KOPT-K1 (cell line): ENCODE data around the gene RASA3.
"Not testable (repeated sequence)": the region's sequence is repeated elsewhere in the genome, so short reads cannot be mapped to it uniquely, and the experiment has no call there.

Experiments used
- H3K27ac ChIP-seq: fragments of 200-600 bp; sonication (generic); 2 replicates; pipeline ENCODE4 v1.5.1; 2016; ENCODE audit warnings: antibody characterized with exemption, mild to moderate bottlenecking, low read depth, low read length; ENCODE audit not compliant: poor library complexity, severe bottlenecking
- H3K36me3 ChIP-seq: fragments of 200-600 bp; sonication (generic); 2 replicates; pipeline ENCODE4 v1.5.1; 2017; ENCODE audit warnings: antibody characterized with exemption, mild to moderate bottlenecking, low read length, moderate library complexity; ENCODE audit not compliant: insufficient read depth
- H3K9me3 ChIP-seq: fragments of 200-600 bp; sonication (generic); 2 replicates; pipeline ENCODE4 v1.5.1; 2017; ENCODE audit warnings: antibody characterized with exemption, low read length, mild to moderate bottlenecking; ENCODE audit not compliant: insufficient read depth, poor library complexity, severe bottlenecking

The RASA3 gene

GRCh38 chr13:114149774-114150740, 17.6 kb upstream of the RASA3 start:
- Histone ChIP-seq H3K27ac (no peak overlapping the region), H3K9me3 (no peaks in the 10 kb centered on the region), H3K36me3 (no peaks in the 10 kb centered on the region)

- H3K36me3 ChIP-seq, H3K9me3 ChIP-seq: not testable (repeated sequence)
- peak overlapping the region; percentile 58 for H3K27ac ChIP-seq
Measured at GRCh38 chr13:114148886-114149285, 16.5 kb upstream of the RASA3 start.

- peak overlapping the region; percentile 58 for H3K27ac ChIP-seq
- H3K36me3 ChIP-seq = no peaks in the 10 kb centered on the region
- no peaks in the 10 kb centered on the region for H3K9me3 ChIP-seq
Measured at GRCh38 chr13:114148521-114148855, 16.1 kb upstream of the RASA3 start.

GRCh38 chr13:114147803-114148520, 15.5 kb upstream of the RASA3 start:
- H3K9me3 ChIP-seq = no peaks in the 10 kb centered on the region
- no peaks in the 10 kb centered on the region for H3K36me3 ChIP-seq
- peak overlapping the region; percentile 58 for H3K27ac ChIP-seq

GRCh38 chr13:114146629-114147028, 14.2 kb upstream of the RASA3 start:
- Histone ChIP-seq H3K27ac (no peak overlapping the region), H3K36me3 (no peaks in the 10 kb centered on the region), H3K9me3 (no peaks in the 10 kb centered on the region)

- Histone ChIP-seq H3K27ac (no peak overlapping the region), H3K36me3 (no peaks in the 10 kb centered on the region), H3K9me3 (no peaks in the 10 kb centered on the region)
Measured at GRCh38 chr13:114146173-114146572, 13.8 kb upstream of the RASA3 start.

GRCh38 chr13:114145722-114146121, 13.3 kb upstream of the RASA3 start:
- H3K27ac ChIP-seq = no peak overlapping the region

GRCh38 chr13:114145256-114145655, 12.8 kb upstream of the RASA3 start:
- no peaks in the 10 kb centered on the region for H3K36me3 ChIP-seq
- no peaks in the 10 kb centered on the region for H3K9me3 ChIP-seq
- H3K27ac ChIP-seq = peak overlapping the region; percentile 23

More at GRCh38 chr13:114145722-114146121, 13.3 kb upstream of the RASA3 start:
- H3K36me3 ChIP-seq = no peaks in the 10 kb centered on the region
- no peaks in the 10 kb centered on the region for H3K9me3 ChIP-seq

- Histone ChIP-seq H3K36me3 (no peaks in the 10 kb centered on the region), H3K27ac (peak overlapping the region; percentile 58), H3K9me3 (no peaks in the 10 kb centered on the region)
Measured at GRCh38 chr13:114144606-114145244, 12.3 kb upstream of the RASA3 start.

GRCh38 chr13:114143806-114144605, 11.6 kb upstream of the RASA3 start:
- Histone ChIP-seq H3K27ac (peak overlapping the region; percentile 58), H3K9me3 (no peaks in the 10 kb centered on the region), H3K36me3 (no peaks in the 10 kb centered on the region)

- H3K27ac ChIP-seq = peak overlapping the region; percentile 58
- H3K9me3 ChIP-seq = no peaks in the 10 kb centered on the region
- no peaks in the 10 kb centered on the region for H3K36me3 ChIP-seq
Measured at GRCh38 chr13:114142640-114143490, 10.4 kb upstream of the RASA3 start.

GRCh38 chr13:114142137-114142550, 9.7 kb upstream of the RASA3 start:
- no peaks in the 10 kb centered on the region for H3K9me3 ChIP-seq
- peak overlapping the region; percentile 58 for H3K27ac ChIP-seq
- no peaks in the 10 kb centered on the region for H3K36me3 ChIP-seq

GRCh38 chr13:114141261-114141996, 9.0 kb upstream of the RASA3 start:
- H3K36me3 ChIP-seq = no peaks in the 10 kb centered on the region
- H3K9me3 ChIP-seq = no peaks in the 10 kb centered on the region
- H3K27ac ChIP-seq = peak overlapping the region; percentile 58
